GM19463 (cell line): Measurements from ENCODE around the gene TRAK1.
"Not testable (repeated sequence)": the region's sequence is repeated elsewhere in the genome, so short reads cannot be mapped to it uniquely, and the experiment has no call there.

Source experiments
- ATAC-seq: cut with Tn5 transposase; IDR thresholded peaks from one replicate; pipeline ENCODE4 v1.9.1; 2021; ENCODE audit warnings: mild to moderate bottlenecking, moderate library complexity; ENCODE audit not compliant: unreplicated experiment

TRAK1 gene, protein sequence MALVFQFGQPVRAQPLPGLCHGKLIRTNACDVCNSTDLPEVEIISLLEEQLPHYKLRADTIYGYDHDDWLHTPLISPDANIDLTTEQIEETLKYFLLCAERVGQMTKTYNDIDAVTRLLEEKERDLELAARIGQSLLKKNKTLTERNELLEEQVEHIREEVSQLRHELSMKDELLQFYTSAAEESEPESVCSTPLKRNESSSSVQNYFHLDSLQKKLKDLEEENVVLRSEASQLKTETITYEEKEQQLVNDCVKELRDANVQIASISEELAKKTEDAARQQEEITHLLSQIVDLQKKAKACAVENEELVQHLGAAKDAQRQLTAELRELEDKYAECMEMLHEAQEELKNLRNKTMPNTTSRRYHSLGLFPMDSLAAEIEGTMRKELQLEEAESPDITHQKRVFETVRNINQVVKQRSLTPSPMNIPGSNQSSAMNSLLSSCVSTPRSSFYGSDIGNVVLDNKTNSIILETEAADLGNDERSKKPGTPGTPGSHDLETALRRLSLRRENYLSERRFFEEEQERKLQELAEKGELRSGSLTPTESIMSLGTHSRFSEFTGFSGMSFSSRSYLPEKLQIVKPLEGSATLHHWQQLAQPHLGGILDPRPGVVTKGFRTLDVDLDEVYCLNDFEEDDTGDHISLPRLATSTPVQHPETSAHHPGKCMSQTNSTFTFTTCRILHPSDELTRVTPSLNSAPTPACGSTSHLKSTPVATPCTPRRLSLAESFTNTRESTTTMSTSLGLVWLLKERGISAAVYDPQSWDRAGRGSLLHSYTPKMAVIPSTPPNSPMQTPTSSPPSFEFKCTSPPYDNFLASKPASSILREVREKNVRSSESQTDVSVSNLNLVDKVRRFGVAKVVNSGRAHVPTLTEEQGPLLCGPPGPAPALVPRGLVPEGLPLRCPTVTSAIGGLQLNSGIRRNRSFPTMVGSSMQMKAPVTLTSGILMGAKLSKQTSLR

DNA sequence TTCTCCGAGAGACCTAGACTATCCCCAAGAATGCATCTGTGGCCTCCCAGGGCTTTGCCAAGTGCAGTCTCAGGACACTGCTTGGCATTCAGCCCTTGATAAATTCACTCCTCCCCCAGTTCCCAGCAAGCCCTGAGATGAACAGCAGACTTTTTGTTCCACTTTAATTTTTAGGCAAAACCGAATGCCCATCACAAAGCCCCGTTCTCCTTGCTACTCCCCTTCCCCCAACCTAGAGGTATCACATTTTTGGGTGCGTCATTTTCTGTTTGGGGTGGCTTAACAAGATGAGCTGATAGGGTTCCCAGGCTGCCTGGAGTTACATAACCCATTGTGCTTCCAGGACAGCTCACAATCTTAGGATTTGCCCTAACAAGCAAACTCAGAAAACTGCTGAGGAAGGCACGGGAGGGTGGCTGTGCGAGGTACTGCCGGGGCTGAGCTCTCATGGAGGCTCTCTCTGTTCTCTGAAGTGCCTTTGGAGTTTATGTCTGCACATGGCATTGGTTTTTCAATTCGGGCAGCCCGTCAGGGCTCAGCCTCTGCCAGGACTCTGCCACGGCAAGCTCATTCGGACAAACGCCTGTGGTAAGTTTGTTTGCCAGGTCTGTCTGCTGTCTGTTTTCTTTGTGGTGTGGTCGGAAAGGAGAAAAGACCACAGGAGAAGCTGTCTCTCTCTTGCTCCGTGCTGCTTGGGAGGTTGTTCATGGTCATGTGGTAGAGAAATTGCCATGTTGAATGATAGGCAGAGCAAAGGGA lies at the start of gene TRAK1:
Gene TRAK1 (plus strand): TSS at position 385 of the 759 bp plus-strand sequence. CDS start 113 bp downstream, at position 498.
- no peak for ATAC-seq

- no peak for ATAC-seq
Measured at GRCh38 chr3:42042747-42043098, 48.4 kb upstream of the TRAK1 start.

GRCh38 chr3:42043099-42043813 lies 47.9 kb upstream of the TRAK1 start:
- ATAC-seq = no peak

- ATAC-seq = no peak
Measured at GRCh38 chr3:42045708-42046243, 45.4 kb upstream of the TRAK1 start.

GRCh38 chr3:42048526-42048925 lies 42.6 kb upstream of the TRAK1 start:
- ATAC-seq = not testable (repeated sequence)

GRCh38 chr3:42050126-42050525 lies 41.0 kb upstream of the TRAK1 start:
- ATAC-seq = no peak

DNA sequence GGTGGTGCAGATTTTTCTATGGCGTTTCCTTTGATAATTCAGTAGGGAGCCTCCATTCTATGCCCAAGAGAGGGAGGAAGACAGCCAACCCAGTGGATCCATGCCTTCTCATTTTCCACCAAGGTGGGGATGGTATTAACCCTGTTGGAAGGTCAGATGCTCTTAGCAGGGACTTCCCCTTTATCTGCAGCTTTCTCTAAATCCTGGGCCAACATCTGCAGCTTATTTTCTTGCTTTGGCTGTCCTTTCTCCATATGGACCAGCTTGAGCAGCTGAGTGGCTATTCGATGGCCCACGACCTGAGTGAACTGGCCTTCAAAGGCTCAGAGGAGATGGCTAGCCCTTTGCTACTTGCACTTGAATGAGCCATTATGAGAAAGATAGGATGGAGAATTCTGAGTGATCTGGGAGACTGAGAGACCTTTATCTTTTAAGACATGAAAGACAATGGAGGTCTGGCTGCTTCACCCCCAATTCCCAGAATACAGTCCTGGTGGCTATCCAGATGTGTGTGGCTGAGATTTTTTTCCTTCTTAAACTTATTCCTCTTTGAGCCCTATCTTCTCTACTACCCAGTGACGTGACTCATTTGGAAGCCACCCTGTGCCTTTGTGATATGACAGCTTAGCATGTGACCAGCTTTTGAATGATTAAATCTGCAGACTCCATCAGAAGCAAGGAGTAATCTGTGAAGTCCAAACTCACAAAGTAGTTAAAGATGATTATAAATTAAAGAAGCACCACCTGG lies 39.6 kb upstream of the TRAK1 start:
- no peak for ATAC-seq

GRCh38 chr3:42052132-42052483 lies 39.0 kb upstream of the TRAK1 start:
- ATAC-seq = no peak

DNA sequence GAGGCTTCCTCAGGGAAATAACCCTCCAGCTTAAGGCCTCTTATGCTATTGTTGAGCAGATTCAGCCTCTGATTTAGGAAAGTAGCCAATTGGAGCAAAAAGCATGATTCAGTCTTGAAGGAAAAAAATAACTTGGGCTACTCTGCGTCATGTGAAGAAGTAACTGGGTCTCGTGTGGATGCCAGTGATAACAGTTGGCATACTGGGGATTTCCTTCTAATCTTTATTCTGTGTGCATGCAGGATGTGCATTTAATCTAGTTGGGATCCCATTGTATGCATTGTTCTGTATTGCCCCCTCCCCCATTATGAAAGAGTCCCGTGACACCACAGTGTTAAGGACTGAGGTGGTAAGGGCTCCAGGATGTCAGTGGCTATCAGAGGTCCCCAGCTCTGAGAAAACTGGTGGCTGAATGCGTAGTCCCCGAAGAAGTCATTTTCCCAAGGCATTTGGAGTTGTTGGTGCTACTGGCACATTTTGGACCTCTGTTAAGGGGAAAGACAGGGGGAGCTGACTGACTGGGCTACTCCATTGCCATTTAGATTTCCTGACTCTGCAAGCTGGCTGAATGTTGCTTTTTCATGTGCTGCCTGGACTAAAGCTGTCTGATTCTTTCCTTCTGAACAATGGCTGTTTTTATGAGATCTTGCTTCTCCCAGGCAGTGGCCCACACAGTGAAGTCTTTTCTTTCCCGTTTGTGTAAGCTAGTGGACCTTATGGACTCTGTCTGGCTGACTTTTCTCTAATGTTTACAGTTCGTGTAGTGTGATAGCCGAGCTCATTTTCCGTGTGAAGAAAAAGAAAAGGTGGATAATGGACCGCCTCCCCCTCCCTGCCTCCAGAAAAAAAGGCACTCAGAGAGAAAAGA lies 38.4 kb upstream of the TRAK1 start:
- ATAC-seq = no peak

DNA sequence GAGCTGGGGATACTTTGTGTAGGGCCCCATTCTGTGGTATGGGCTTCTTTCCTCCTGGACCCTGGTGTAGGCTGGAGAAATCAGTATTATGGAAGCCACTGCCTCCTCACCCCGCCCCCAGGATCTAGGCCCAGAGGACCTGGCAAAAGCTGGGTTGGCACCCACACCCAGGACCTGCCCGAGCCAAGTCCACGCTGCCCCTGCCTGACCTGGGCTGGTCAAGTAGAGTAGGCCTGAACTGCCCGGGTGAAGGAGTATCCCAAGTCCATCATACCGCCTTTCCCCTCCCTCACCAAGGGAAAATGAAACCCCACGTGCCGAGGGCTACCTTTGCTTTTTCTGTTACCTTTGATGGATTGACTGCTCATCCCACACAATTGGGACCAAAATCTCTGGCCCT lies 37.7 kb upstream of the TRAK1 start:
- no peak for ATAC-seq

DNA sequence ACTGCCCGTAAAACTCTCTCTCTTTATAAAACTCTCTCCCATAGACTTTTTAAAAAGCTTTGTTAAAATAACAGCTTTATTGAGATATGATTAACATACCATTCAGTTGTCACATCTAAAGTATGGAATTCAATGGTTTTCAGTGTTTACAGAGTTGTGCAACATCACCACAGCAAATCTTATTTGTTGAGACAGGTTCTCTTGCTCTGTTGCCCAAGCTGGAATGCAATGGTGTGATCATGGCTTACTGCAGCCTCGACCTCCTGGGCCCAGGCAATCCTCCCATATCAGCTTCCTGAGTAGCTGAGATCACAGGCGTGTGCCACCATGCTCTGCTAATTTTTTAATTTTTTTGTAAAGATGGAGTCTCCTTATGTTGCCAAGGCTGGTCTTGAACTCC lies 35.9 kb upstream of the TRAK1 start:
- ATAC-seq = no peak

DNA sequence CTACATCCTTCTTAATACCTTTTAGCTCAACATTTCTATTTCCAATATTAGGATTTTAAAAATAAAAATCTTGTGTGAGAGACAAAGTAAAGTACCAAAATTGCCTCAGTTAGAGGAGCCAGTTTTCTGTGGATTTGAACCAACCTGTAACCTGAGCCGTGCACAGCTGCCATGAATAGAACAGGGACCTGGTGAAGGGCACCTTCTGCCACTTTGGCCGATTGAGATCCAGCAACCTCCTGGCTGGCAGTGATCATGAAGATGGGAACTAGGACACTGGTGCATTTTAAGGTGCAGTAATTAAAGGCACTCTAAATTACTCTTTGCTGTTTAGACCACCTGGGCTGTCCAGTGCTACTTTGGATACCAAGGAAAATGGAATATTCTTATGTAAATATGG lies 34.3 kb upstream of the TRAK1 start:
- no peak for ATAC-seq

- peak; percentile 78 for ATAC-seq
Measured at GRCh38 chr3:42057561-42058211, 33.5 kb upstream of the TRAK1 start.

GRCh38 chr3:42061025-42061712 lies 30.0 kb upstream of the TRAK1 start:
- ATAC-seq = no peak

- no peak for ATAC-seq
Measured at GRCh38 chr3:42061713-42062380, 29.3 kb upstream of the TRAK1 start.

DNA sequence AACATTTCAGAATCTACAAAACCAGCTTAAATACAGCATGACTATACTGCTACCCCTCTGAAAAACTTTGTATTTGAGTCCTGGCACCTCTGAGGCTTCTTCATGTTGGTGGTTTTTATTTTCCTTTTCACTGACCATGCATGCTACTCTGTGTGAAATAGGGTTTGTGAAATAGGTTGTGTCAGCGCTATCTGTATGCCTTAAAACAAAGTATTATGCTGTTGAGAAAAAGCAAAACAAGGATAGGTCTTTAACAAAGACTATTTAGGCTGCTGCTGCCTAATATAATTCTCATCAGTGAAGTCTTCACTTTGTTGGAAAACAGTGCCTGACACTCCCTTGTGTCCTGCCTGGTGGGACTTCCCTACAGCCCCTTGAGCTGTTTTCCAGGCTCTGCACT lies 28.7 kb upstream of the TRAK1 start:
- no peak for ATAC-seq

- ATAC-seq = no peak
Measured at GRCh38 chr3:42063888-42064287, 27.3 kb upstream of the TRAK1 start.
